Measurements from ENCODE around the gene SGSH. TPM values are rescaled to one million over a fixed set of nuclear protein-coding genes. Genes with fewer than 3 reads are reported as not detected.

The SGSH gene
- total RNA-seq, 1 donor from 2014 or later: 47.6 TPM

GRCh38 chr17:80220736-80221215 is 643 bp upstream of the SGSH start:
- H3K27ac ChIP-seq: peak overlapping the region; percentile 90
- peak in 1 of 2 donors; percentile 50 for TF ChIP-seq POLR2AphosphoS5 (IDR thresholded peaks at IDR 0.05; ENCODE audit: insufficient read depth in 1 of 2, low read depth in 1 of 2)
- TF ChIP-seq POLR2A (IDR thresholded peaks at IDR 0.05): no peak
- no peak for TF ChIP-seq CTCF (IDR thresholded peaks at IDR 0.05)
- H3K4me1 ChIP-seq: peaks cover 42% of the 10 kb centered on the region
- H3K27me3 ChIP-seq: no peaks in the 10 kb centered on the region
- H3K36me3 ChIP-seq: peaks cover 0 to 6% of the 10 kb centered on the region in 2 donors
- H3K9me3 ChIP-seq: no peaks in the 10 kb centered on the region
- intact Hi-C loops (cut with DNase I): no loop called here
- peak overlapping the region; percentile 77 to 88 for H3K4me3 ChIP-seq
- no peak for DNase-seq (ENCODE audit: extremely low spot score in 2 of 2)

- peaks cover 0 to 11% of the 10 kb centered on the region in 2 donors for H3K36me3 ChIP-seq
- H3K9me3 ChIP-seq: no peaks in the 10 kb centered on the region
- peak overlapping the region; percentile 77 to 88 for H3K4me3 ChIP-seq
- TF ChIP-seq CTCF (IDR thresholded peaks at IDR 0.05) (no peak), POLR2AphosphoS5 (IDR thresholded peaks at IDR 0.05; ENCODE audit: insufficient read depth in 1 of 2, low read depth in 1 of 2) (peak in 1 of 2 donors; percentile 51)
- DNase-seq (ENCODE audit: extremely low spot score in 2 of 2): no peak
- H3K27ac ChIP-seq: peak overlapping the region; percentile 90
- H3K27me3 ChIP-seq: no peaks in the 10 kb centered on the region
- H3K4me1 ChIP-seq: peaks cover 42% of the 10 kb centered on the region
- intact Hi-C loops (cut with DNase I): no loop called here
Observed at GRCh38 chr17:80219763-80220053, 425 bp downstream of the SGSH start.

GRCh38 chr17:80219013-80219762 is 945 bp downstream of the SGSH start:
- no peak for DNase-seq (ENCODE audit: extremely low spot score in 2 of 2)
- H3K36me3 ChIP-seq: peaks cover 0 to 16% of the 10 kb centered on the region in 2 donors
- no peaks in the 10 kb centered on the region for H3K9me3 ChIP-seq

GRCh38 chr17:80218391-80218790 is 1.7 kb downstream of the SGSH start:
- Histone ChIP-seq H3K4me3 (no peak overlapping the region), H3K4me1 (peaks cover 42% of the 10 kb centered on the region), H3K27ac (no peak overlapping the region), H3K9me3 (no peaks in the 10 kb centered on the region), H3K36me3 (peaks cover 0 to 20% of the 10 kb centered on the region in 2 donors), H3K27me3 (no peaks in the 10 kb centered on the region)
- intact Hi-C loops (cut with DNase I): no loop called here
- no peak for DNase-seq (ENCODE audit: extremely low spot score in 2 of 2)
- TF ChIP-seq CTCF (IDR thresholded peaks at IDR 0.05): no peak
- no peak for TF ChIP-seq POLR2A (IDR thresholded peaks at IDR 0.05)
- TF ChIP-seq POLR2AphosphoS5 (IDR thresholded peaks at IDR 0.05; ENCODE audit: insufficient read depth in 1 of 2, low read depth in 1 of 2): no peak

More at GRCh38 chr17:80219013-80219762, 945 bp downstream of the SGSH start:
- Histone ChIP-seq H3K27ac (peak overlapping the region; percentile 90), H3K4me1 (peaks cover 42% of the 10 kb centered on the region), H3K4me3 (peak overlapping the region; percentile 77 to 88), H3K27me3 (no peaks in the 10 kb centered on the region)
- intact Hi-C loops (cut with DNase I): no loop called here
- TF ChIP-seq POLR2AphosphoS5 (IDR thresholded peaks at IDR 0.05; ENCODE audit: insufficient read depth in 1 of 2, low read depth in 1 of 2) (peak in 1 of 2 donors; percentile 63), POLR2A (IDR thresholded peaks at IDR 0.05) (no peak)

- peaks cover 0 to 20% of the 10 kb centered on the region in 2 donors for H3K36me3 ChIP-seq
- H3K9me3 ChIP-seq: no peaks in the 10 kb centered on the region
- H3K4me3 ChIP-seq: no peak overlapping the region
- H3K27me3 ChIP-seq: no peaks in the 10 kb centered on the region
- intact Hi-C loops (cut with DNase I): no loop called here
- no peak overlapping the region for H3K27ac ChIP-seq
- TF ChIP-seq POLR2AphosphoS5 (IDR thresholded peaks at IDR 0.05; ENCODE audit: insufficient read depth in 1 of 2, low read depth in 1 of 2) (no peak), POLR2A (IDR thresholded peaks at IDR 0.05) (no peak), CTCF (IDR thresholded peaks at IDR 0.05) (no peak)
- no peak for DNase-seq (ENCODE audit: extremely low spot score in 2 of 2)
- H3K4me1 ChIP-seq: peaks cover 37% of the 10 kb centered on the region
Observed at GRCh38 chr17:80217703-80218362, 2.3 kb downstream of the SGSH start.

All from vagina (tissue), 2 donors.